Loucy (cell line): Measurements from ENCODE around the gene TENM4.

ENCODE experiments used
- H2AFZ ChIP-seq: fragments of 200-600 bp; sonication (generic); 2 replicates; pipeline ENCODE4 v1.6.0; 2016; ENCODE audit warnings: antibody characterized with exemption, mild to moderate bottlenecking, low read length, moderate library complexity
- H3F3A ChIP-seq: fragments of 200-600 bp; 2 replicates; pipeline ENCODE4 v1.6.0; 2016; ENCODE audit warnings: antibody characterized with exemption, low read depth, mild to moderate bottlenecking
- H3K27me3 ChIP-seq: fragments of 200-600 bp; sonication (generic); 2 replicates; pipeline ENCODE4 v1.6.1; 2014; ENCODE audit warnings: low read length, mild to moderate bottlenecking; ENCODE audit not compliant: insufficient read depth, poor library complexity, severe bottlenecking
- H3K36me3 ChIP-seq: fragments of 200-600 bp; sonication (generic); 2 replicates; pipeline ENCODE4 v1.6.1; 2016; ENCODE audit warnings: low read length; ENCODE audit not compliant: insufficient read depth
- H3K4me1 ChIP-seq: fragments of 200-600 bp; sonication (generic); 2 replicates; pipeline ENCODE4 v1.5.1; 2014; ENCODE audit warnings: low read length, mild to moderate bottlenecking; ENCODE audit not compliant: insufficient read depth, poor library complexity, severe bottlenecking
- H3K4me2 ChIP-seq: fragments of 200-600 bp; sonication (generic); 2 replicates; pipeline ENCODE4 v1.6.0; 2014; ENCODE audit warnings: antibody characterized with exemption, low read length, low read depth, mild to moderate bottlenecking; ENCODE audit not compliant: poor library complexity, severe bottlenecking
- H3K4me3 ChIP-seq: fragments of 200-600 bp; sonication (generic); 2 replicates; pipeline ENCODE4 v1.5.1; 2014; ENCODE audit warnings: low read length, mild to moderate bottlenecking, mixed read lengths; ENCODE audit not compliant: poor library complexity, severe bottlenecking
- H3K79me2 ChIP-seq: fragments of 200-600 bp; sonication (generic); 2 replicates; pipeline ENCODE4 v1.6.1; 2014; ENCODE audit warnings: low read length; ENCODE audit not compliant: insufficient read depth
- H3K9ac ChIP-seq: fragments of 200-600 bp; sonication (generic); 2 replicates; pipeline ENCODE4 v1.6.0; 2014; ENCODE audit warnings: mild to moderate bottlenecking, low read depth, low read length, moderate library complexity; ENCODE audit not compliant: poor library complexity, severe bottlenecking
- H3K9me2 ChIP-seq: fragments of 200-600 bp; sonication (generic); replicated peaks from 2 replicates; pipeline ENCODE4 v1.6.1; 2016; ENCODE audit warnings: low read depth, low read length, mixed read lengths
- H3K9me3 ChIP-seq: fragments of 200-600 bp; sonication (generic); 2 replicates; pipeline ENCODE4 v1.6.1; 2014; ENCODE audit warnings: mild to moderate bottlenecking, antibody characterized with exemption, low read length, low read depth; ENCODE audit not compliant: insufficient read depth
- H4K20me1 ChIP-seq: fragments of 200-600 bp; sonication (generic); 2 replicates; pipeline ENCODE4 v1.6.0; 2014; ENCODE audit warnings: antibody characterized with exemption, low read length, mild to moderate bottlenecking; ENCODE audit not compliant: insufficient read depth, poor library complexity, severe bottlenecking
- EZH2phosphoT487 ChIP-seq: fragments of 200-600 bp; IDR thresholded peaks from 2 replicates; pipeline ENCODE4 v1.6.1; 2018; ENCODE audit warnings: antibody characterized with exemption, mild to moderate bottlenecking, moderate library complexity, borderline replicate concordance
- TF ChIP-seq, protein P1 (sequence below): fragments of 200-600 bp; sonication (generic); conservative IDR thresholded peaks from 2 replicates; pipeline ENCODE4 v1.5.1; 2014; ENCODE audit warnings: mild to moderate bottlenecking, antibody characterized with exemption, low read length

TENM4 gene

DNA sequence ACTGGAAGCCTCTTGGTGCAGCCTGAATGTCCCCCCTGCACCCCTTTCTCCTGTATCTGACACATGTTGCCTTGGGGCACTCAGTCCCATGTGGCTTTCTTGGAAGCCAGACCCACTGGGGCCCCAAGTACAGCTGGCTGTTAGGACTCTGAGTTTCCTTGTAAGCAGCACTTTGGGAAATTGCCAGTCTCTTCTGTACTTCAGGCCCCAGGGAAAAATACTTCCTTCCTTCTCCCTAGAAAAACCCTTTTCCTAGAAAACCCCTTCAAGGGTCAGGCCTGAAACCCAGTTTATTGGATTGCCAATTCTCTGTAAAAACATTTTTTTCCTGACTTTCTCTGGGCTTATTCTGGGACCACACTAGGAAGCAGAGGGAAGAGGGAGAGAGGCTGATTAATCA, 360.3 kb downstream of the TENM4 start:
- Histone ChIP-seq H3F3A (no peaks in the 10 kb centered on the region), H3K27me3 (no peaks in the 10 kb centered on the region), H3K4me1 (no peaks in the 10 kb centered on the region), H3K79me2 (no peaks in the 10 kb centered on the region), H3K4me2 (no peak overlapping the region), H3K9me2 (no peaks in the 10 kb centered on the region), H2AFZ (no peak overlapping the region), H3K4me3 (no peak overlapping the region), H4K20me1 (no peaks in the 10 kb centered on the region), H3K36me3 (no peaks in the 10 kb centered on the region), H3K9me3 (no peaks in the 10 kb centered on the region), H3K9ac (no peak overlapping the region)
- TF ChIP-seq, protein P1, sequence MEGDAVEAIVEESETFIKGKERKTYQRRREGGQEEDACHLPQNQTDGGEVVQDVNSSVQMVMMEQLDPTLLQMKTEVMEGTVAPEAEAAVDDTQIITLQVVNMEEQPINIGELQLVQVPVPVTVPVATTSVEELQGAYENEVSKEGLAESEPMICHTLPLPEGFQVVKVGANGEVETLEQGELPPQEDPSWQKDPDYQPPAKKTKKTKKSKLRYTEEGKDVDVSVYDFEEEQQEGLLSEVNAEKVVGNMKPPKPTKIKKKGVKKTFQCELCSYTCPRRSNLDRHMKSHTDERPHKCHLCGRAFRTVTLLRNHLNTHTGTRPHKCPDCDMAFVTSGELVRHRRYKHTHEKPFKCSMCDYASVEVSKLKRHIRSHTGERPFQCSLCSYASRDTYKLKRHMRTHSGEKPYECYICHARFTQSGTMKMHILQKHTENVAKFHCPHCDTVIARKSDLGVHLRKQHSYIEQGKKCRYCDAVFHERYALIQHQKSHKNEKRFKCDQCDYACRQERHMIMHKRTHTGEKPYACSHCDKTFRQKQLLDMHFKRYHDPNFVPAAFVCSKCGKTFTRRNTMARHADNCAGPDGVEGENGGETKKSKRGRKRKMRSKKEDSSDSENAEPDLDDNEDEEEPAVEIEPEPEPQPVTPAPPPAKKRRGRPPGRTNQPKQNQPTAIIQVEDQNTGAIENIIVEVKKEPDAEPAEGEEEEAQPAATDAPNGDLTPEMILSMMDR, result no peak
- no peak for TF ChIP-seq EZH2phosphoT487

DNA sequence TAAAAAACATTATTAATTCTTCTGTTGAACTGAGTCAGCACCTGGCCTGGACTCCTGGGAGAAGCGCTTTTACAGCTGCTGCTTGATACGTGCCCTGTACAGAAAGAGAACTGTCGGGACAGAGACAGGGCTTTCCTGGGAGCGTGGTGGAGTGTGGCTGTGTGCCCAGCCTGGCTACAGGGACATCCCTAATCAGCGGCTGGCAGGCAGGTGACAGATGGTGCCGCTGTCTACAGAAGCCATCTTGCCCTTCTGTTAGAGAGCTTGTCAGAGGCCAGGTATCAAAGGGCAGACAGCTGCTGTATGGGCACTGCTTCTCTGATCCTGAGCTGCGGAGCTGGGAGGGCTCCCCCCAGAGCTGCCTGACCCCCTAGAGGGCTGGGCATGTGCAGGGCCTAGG, 361.8 kb downstream of the TENM4 start:
- Histone ChIP-seq H4K20me1 (no peaks in the 10 kb centered on the region), H3K9me3 (no peaks in the 10 kb centered on the region), H3K9ac (no peak overlapping the region), H3K4me3 (no peak overlapping the region), H3K9me2 (no peaks in the 10 kb centered on the region), H3F3A (no peaks in the 10 kb centered on the region), H3K4me2 (no peak overlapping the region), H3K79me2 (no peaks in the 10 kb centered on the region), H3K27me3 (no peaks in the 10 kb centered on the region), H2AFZ (no peak overlapping the region), H3K4me1 (no peaks in the 10 kb centered on the region), H3K36me3 (no peaks in the 10 kb centered on the region)
- TF ChIP-seq, protein P1, result no peak
- no peak for TF ChIP-seq EZH2phosphoT487

- H3K36me3 ChIP-seq, result no peaks in the 10 kb centered on the region
- H3K9me3 ChIP-seq, result no peaks in the 10 kb centered on the region
- no peaks in the 10 kb centered on the region for H3K79me2 ChIP-seq
- H2AFZ ChIP-seq, result no peak overlapping the region
- H3K4me3 ChIP-seq, result no peak overlapping the region
- no peaks in the 10 kb centered on the region for H3K4me1 ChIP-seq
- no peaks in the 10 kb centered on the region for H3K27me3 ChIP-seq
- no peak overlapping the region for H3K4me2 ChIP-seq
- H3K9ac ChIP-seq, result no peak overlapping the region
- H3F3A ChIP-seq, result no peaks in the 10 kb centered on the region
- H4K20me1 ChIP-seq, result no peaks in the 10 kb centered on the region
- H3K9me2 ChIP-seq, result no peaks in the 10 kb centered on the region
- TF ChIP-seq EZH2phosphoT487, result no peak
- TF ChIP-seq, protein P1, result no peak
Observed at GRCh38 chr11:79078456-79078855, 362.4 kb downstream of the TENM4 start.
